GM10847 (cell line): ENCODE results near the gene BTG2.

Experiments used
- POLR2A ChIP-seq: IDR thresholded peaks from 2 replicates; pipeline ENCODE4 v1.6.1; 2011; ENCODE audit not compliant: insufficient read length; ENCODE audit errors: extremely low read depth

The BTG2 gene

GRCh38 chr1:203273869-203274602, 31.3 kb upstream of the BTG2 start:
- TF ChIP-seq POLR2A: peak; percentile 44

GRCh38 chr1:203274603-203275381, 30.5 kb upstream of the BTG2 start:
- no peak for TF ChIP-seq POLR2A

GRCh38 chr1:203275656-203276272, 29.6 kb upstream of the BTG2 start:
- no peak for TF ChIP-seq POLR2A

GRCh38 chr1:203276408-203276807, 28.9 kb upstream of the BTG2 start:
- no peak for TF ChIP-seq POLR2A

GRCh38 chr1:203276916-203277545, 28.3 kb upstream of the BTG2 start:
- no peak for TF ChIP-seq POLR2A

GRCh38 chr1:203278082-203278884, 27.0 kb upstream of the BTG2 start:
- TF ChIP-seq POLR2A: no peak

GRCh38 chr1:203278885-203279406, 26.4 kb upstream of the BTG2 start:
- TF ChIP-seq POLR2A: no peak

- no peak for TF ChIP-seq POLR2A
These were observed 25.3 kb upstream of the BTG2 start for GRCh38 chr1:203280061-203280460.

- TF ChIP-seq POLR2A: no peak
These were observed 24.3 kb upstream of the BTG2 start for GRCh38 chr1:203281033-203281432.

- TF ChIP-seq POLR2A: no peak
These were observed 23.3 kb upstream of the BTG2 start for GRCh38 chr1:203281851-203282661.

- no peak for TF ChIP-seq POLR2A
These were observed 22.4 kb upstream of the BTG2 start for GRCh38 chr1:203282720-203283542.

GRCh38 chr1:203283597-203283996, 21.7 kb upstream of the BTG2 start:
- TF ChIP-seq POLR2A: no peak
